GM19463 (cell line): ENCODE results near the gene CAMTA1.

Experiments used
- ATAC-seq: cut with Tn5 transposase; IDR thresholded peaks from one replicate; pipeline ENCODE4 v1.9.1; 2021; ENCODE audit warnings: mild to moderate bottlenecking, moderate library complexity; ENCODE audit not compliant: unreplicated experiment

CAMTA1 gene

GRCh38 chr1:7551442-7551841 lies 766.2 kb downstream of the CAMTA1 start:
- no peak for ATAC-seq

- no peak for ATAC-seq
These were observed 767.1 kb downstream of the CAMTA1 start for GRCh38 chr1:7552402-7552801.

- ATAC-seq: no peak
These were observed 767.9 kb downstream of the CAMTA1 start for GRCh38 chr1:7553042-7553690.

- ATAC-seq: no peak
These were observed 769.4 kb downstream of the CAMTA1 start for GRCh38 chr1:7554385-7555235.

- no peak for ATAC-seq
These were observed 770.3 kb downstream of the CAMTA1 start for GRCh38 chr1:7555391-7556185.

- no peak for ATAC-seq
These were observed 772.1 kb downstream of the CAMTA1 start for GRCh38 chr1:7557301-7557891.

GRCh38 chr1:7558041-7558461 lies 772.8 kb downstream of the CAMTA1 start:
- no peak for ATAC-seq

GRCh38 chr1:7558481-7558880 lies 773.2 kb downstream of the CAMTA1 start:
- no peak for ATAC-seq

- no peak for ATAC-seq
These were observed 773.9 kb downstream of the CAMTA1 start for GRCh38 chr1:7558921-7559869.

- ATAC-seq: no peak
These were observed 774.9 kb downstream of the CAMTA1 start for GRCh38 chr1:7560128-7560527.

- no peak for ATAC-seq
These were observed 775.4 kb downstream of the CAMTA1 start for GRCh38 chr1:7560601-7561181.

- ATAC-seq: no peak
These were observed 776.2 kb downstream of the CAMTA1 start for GRCh38 chr1:7561331-7561921.

- ATAC-seq: no peak
These were observed 776.9 kb downstream of the CAMTA1 start for GRCh38 chr1:7561936-7562728.

- ATAC-seq: no peak
These were observed 777.7 kb downstream of the CAMTA1 start for GRCh38 chr1:7562729-7563605.

- ATAC-seq: no peak
These were observed 778.9 kb downstream of the CAMTA1 start for GRCh38 chr1:7564137-7564536.

GRCh38 chr1:7565099-7565750 lies 780.0 kb downstream of the CAMTA1 start:
- ATAC-seq: no peak
